Heart left ventricle (tissue), 16 donors: ENCODE results near the gene CNBD2. TPM values are rescaled to one million over a fixed set of nuclear protein-coding genes. Genes with fewer than 3 reads are reported as not detected.
"Not testable (repeated sequence)": the region's sequence is repeated elsewhere in the genome, so short reads cannot be mapped to it uniquely, and the experiment has no call there.

ENCODE experiments used
- ATAC-seq, 4 donors: fragments of 200-7000 bp; cut with Tn5 transposase; one replicate each; pipeline ENCODE4 v1.9.1; 2020 to 2022; ENCODE audit warnings: moderate library complexity in 4 of 4, mild to moderate bottlenecking in 3 of 4, moderate number of reproducible peaks in 1 of 4
- DNase-seq, 5 donors: peaks; one replicate each; pipeline ENCODE4 v3.0.0-alpha.2; 2020
- H3K27ac ChIP-seq, 12 donors: fragments of 200-600 bp; sonication (generic) in 4 of 12; one replicate each; pipeline versions ENCODE4 v1.5.0 to v1.8.0; 2016 to 2022; ENCODE audit warnings: mild to moderate bottlenecking in 2 of 12
- H3K27me3 ChIP-seq, 9 donors: fragments of 200-600 bp; sonication (generic) in 2 of 9; one replicate each; pipeline versions ENCODE4 v1.5.1 to v1.8.0; 2016 to 2022; ENCODE audit warnings: mild to moderate bottlenecking in 3 of 9
- H3K36me3 ChIP-seq, 9 donors: fragments of 200-600 bp; sonication (generic) in 2 of 9; one replicate each; pipeline versions ENCODE4 v1.5.0 to v1.8.0; 2018 to 2022; ENCODE audit warnings: mild to moderate bottlenecking in 2 of 9
- H3K4me1 ChIP-seq, 12 donors: fragments of 200-600 bp; sonication (generic) in 4 of 12; one replicate each; pipeline versions ENCODE4 v1.5.0 to v1.8.0; 2016 to 2022; ENCODE audit warnings: mild to moderate bottlenecking in 3 of 12
- H3K4me3 ChIP-seq, 12 donors: fragments of 200-600 bp; sonication (generic) in 4 of 12; one replicate each; pipeline versions ENCODE4 v1.5.0 to v1.8.0; 2017 to 2022; ENCODE audit warnings: mild to moderate bottlenecking in 9 of 12, moderate library complexity in 4 of 12
- H3K9me3 ChIP-seq, 12 donors: fragments of 200-600 bp; sonication (generic) in 4 of 12; one replicate each; pipeline versions ENCODE4 v1.5.0 to v1.8.0; 2016 to 2022; ENCODE audit warnings: mild to moderate bottlenecking in 1 of 12
- POLR2A ChIP-seq, 2 donors: fragments of 450-650 bp; IDR thresholded peaks; one replicate each; pipeline ENCODE4 v1.6.1; 2017; ENCODE audit warnings: antibody characterized with exemption in 2 of 2, mild to moderate bottlenecking in 2 of 2, moderate library complexity in 2 of 2
- WGBS, 4 donors: extraction: QIAGEN DNeasy Blood & Tissue Kit in 2 of 4; methylation state at CpG; one replicate each; pipeline versions ENCODE4 v1.1.5 to v1.1.7; 2013 to 2018; 5-methylcytosine and 5-hydroxymethylcytosine counted together
- intact Hi-C, 10 donors: fragments of 100-400 bp; cut with DNase I; formaldehyde crosslinking; loops; one replicate each; pipeline versions ENCODE4 v1.11.1 to v1.14.2; 2022
- polyA plus RNA-seq, 2 donors: library from polyadenylated mRNA; stranded (reverse); fragments of 200-250 nt; gene quantifications; one replicate each; pipeline ENCODE4 v1.2.3, GENCODE V29; 2013
- total RNA-seq, 9 donors: library from RNA; depleted of rRNA in 2 of 9; stranded (reverse); fragments of >200 nt in 2 of 9; fragmentation: NEBNext Ultra II Directional in 3 of 9; extraction: Animal tissue kit (Norgen Biotek cat#: 25700) in 3 of 9; gene quantifications; one replicate each; pipeline versions ENCODE4 v1.1.0 to v1.2.4, GENCODE V29; 2016 to 2023
- TF ChIP-seq, protein P1 (sequence below), 12 donors: fragments of 200-600 bp; sonication (generic) in 4 of 12; IDR thresholded peaks; one replicate each; pipeline versions ENCODE4 v1.5.0 to v1.8.0; 2018 to 2022; ENCODE audit warnings: antibody characterized with exemption in 12 of 12, mild to moderate bottlenecking in 5 of 12
- donor health status: ischemic (EF 13 %, LVEDD 7.1; RV severe dilation, severe dysfunction).
- donor health status: healthy with polysubstance abuse.
- donor health status: DM: no; HTN: yes; CAD: no.
- donor health status: DM: no; HTN: no; CAD: no.
- donor health status: ischemic (EF 25% LVEDD 6.9; RV normal size, moderate dysfunction).
- donor health status: ischemic (EF 25% LVEDD 5.7; RV mildly dilated, moderate dysfunction).
- donor health status: healthy.
- donor health status: DM: yes; HTN: yes; CAD: no.
- donor health status: ischemic (EF 35%, LVEDD 5.7; RV mildly dilated, moderate dysfunction).
- donor health status: nonischemic (EF 11% LVEDD 7.7; RV severe dilation, severe dysfunction).
- donor health status: DM: yes; HTN: yes; CAD: no.
- donor health status: PGD.
- donor health status: ischemic (EF 29% LVEDD 5.4; RV normal size, mild dysfunction).
- donor health status: nonischemic (EF 23%, LVEDD 6.1; RV moderate dilation, normal function).

The CNBD2 gene
- total and polyA plus RNA-seq, 11 donors = 1.4 to 7.7 (median 3.6) TPM; not detected in 1

DNA sequence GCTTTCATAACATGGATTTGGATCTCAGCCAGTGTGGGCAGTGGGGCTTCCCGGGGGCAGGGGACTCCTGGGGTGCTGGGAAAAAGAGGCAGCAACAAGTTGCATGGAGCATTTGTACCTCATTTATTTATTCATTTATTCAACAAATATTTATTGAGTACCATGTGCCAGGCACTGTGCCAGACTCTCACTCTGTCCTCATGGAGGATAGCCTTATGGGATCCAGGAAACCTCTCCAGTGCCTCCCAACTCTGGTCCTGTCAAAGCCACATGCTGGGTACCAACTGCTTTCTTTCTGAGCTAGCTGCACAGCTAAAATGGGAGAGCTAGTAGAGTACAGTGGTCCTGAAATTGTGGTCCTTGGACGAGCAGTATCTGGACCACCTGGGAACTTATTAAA is 98.4 kb downstream of the CNBD2 start:
- Histone ChIP-seq H3K4me1 (peaks cover 0 to 19% (median 11%) of the 10 kb centered on the region in 12 donors), H3K9me3 (peaks cover 0 to 2% (median 0%) of the 10 kb centered on the region in 12 donors), H3K27me3 (no peaks in the 10 kb centered on the region), H3K36me3 (no peaks in the 10 kb centered on the region), H3K4me3 (no peak overlapping the region), H3K27ac (no peak overlapping the region)
- no peak for TF ChIP-seq POLR2A (IDR thresholded peaks at IDR 0.05)
- TF ChIP-seq, protein P1, sequence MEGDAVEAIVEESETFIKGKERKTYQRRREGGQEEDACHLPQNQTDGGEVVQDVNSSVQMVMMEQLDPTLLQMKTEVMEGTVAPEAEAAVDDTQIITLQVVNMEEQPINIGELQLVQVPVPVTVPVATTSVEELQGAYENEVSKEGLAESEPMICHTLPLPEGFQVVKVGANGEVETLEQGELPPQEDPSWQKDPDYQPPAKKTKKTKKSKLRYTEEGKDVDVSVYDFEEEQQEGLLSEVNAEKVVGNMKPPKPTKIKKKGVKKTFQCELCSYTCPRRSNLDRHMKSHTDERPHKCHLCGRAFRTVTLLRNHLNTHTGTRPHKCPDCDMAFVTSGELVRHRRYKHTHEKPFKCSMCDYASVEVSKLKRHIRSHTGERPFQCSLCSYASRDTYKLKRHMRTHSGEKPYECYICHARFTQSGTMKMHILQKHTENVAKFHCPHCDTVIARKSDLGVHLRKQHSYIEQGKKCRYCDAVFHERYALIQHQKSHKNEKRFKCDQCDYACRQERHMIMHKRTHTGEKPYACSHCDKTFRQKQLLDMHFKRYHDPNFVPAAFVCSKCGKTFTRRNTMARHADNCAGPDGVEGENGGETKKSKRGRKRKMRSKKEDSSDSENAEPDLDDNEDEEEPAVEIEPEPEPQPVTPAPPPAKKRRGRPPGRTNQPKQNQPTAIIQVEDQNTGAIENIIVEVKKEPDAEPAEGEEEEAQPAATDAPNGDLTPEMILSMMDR (IDR thresholded peaks at IDR 0.05) = no peak
- 66 to 80% (median 70%) methylated on average over 2 of the region's 2 CpGs for WGBS, 4 donors
- intact Hi-C loops = no loop called here
- DNase-seq = no peak
- ATAC-seq = no peak

DNA sequence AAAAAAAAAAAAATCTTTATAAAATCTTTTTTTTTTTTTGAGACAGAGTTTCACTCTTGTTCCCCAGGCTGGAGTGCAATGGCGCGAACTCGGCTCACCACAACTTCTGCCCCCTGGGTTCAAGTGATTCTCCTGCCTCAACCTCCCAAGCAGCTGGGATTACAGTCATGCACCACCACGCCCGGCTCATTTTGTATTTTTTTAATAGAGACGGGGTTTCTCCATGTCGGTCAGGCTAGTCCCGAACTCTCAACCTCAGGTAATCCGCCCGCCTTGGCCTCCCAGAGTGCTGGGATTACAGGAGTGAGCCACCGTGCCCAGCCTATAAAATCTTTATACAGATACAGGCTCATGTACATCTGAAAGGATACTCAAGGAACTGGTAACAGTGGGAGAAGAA is 100.1 kb downstream of the CNBD2 start:
- H3K9me3 ChIP-seq, ATAC-seq, DNase-seq, intact Hi-C loops, H3K36me3 ChIP-seq, H3K4me3 ChIP-seq, H3K27me3 ChIP-seq, H3K27ac ChIP-seq: not testable (repeated sequence)
- WGBS, 4 donors = 93 to 95% (median 94%) methylated on average over 11 of the region's 11 CpGs
- H3K4me1 ChIP-seq = peaks cover 0 to 19% (median 11%) of the 10 kb centered on the region in 12 donors

DNA sequence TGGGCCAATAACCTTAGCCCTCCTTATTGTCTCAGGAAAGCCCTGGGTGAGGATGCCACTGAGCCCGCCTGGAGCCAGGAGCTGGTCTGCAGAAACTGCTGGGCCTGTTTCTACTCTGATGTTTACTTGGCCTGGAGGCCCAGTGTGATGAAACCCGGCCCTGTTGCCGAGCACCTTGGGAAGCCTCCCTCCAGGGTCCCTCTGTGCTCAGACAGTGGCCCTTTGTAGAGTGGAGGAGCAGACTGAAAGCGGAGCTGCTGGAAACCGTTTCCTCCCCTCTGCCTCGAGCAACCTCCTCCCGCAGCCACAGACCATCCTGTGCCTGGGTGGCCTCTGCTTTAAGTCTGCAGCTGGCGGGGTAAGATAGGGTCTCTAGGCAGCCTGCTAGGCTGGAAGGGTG is 102.1 kb downstream of the CNBD2 start:
- Histone ChIP-seq H3K36me3 (no peaks in the 10 kb centered on the region), H3K27me3 (no peaks in the 10 kb centered on the region), H3K27ac (no peak overlapping the region), H3K4me3 (no peak overlapping the region), H3K9me3 (no peaks in the 10 kb centered on the region), H3K4me1 (peaks cover 0 to 4% (median 2%) of the 10 kb centered on the region in 12 donors)
- 47 to 67% (median 57%) methylated on average over 8 of the region's 8 CpGs for WGBS, 4 donors
- ATAC-seq (peak in 2 of 4 donors; percentile 26 to 48), DNase-seq (no peak)
- TF ChIP-seq, protein P1 (IDR thresholded peaks at IDR 0.05) = no peak
- TF ChIP-seq POLR2A (IDR thresholded peaks at IDR 0.05) = no peak
- intact Hi-C loops = no loop called here

DNA sequence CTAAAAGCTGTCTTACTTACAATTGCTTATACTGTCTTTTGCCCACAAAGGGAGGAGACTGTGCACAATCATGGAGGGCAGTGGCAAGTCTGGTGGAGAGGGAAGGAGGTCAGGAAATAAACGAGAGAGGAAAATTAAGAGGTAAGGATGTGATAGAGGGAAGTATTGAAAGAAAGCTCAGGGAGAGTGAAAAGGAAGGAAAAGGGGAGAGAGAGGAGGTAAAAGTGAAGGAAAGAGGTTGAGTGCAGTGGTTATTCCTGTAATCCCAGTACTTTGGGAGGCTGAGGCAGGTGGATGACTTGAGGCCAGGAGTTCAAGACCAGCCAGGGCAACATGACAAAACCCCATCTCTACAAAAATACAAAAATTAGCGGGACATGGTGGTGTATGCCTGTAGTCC is 103.5 kb downstream of the CNBD2 start:
- intact Hi-C loops = no loop called here
- TF ChIP-seq POLR2A (IDR thresholded peaks at IDR 0.05) = no peak
- TF ChIP-seq, protein P1 (IDR thresholded peaks at IDR 0.05) = no peak
- Histone ChIP-seq H3K36me3 (no peaks in the 10 kb centered on the region), H3K4me1 (peaks cover 0 to 3% (median 0%) of the 10 kb centered on the region in 12 donors), H3K27me3 (no peaks in the 10 kb centered on the region), H3K9me3 (no peaks in the 10 kb centered on the region), H3K4me3 (no peak overlapping the region), H3K27ac (no peak overlapping the region)
- no peak for DNase-seq
- 74 to 80% (median 75%) methylated on average over 2 of the region's 2 CpGs for WGBS, 4 donors
- no peak for ATAC-seq

DNA sequence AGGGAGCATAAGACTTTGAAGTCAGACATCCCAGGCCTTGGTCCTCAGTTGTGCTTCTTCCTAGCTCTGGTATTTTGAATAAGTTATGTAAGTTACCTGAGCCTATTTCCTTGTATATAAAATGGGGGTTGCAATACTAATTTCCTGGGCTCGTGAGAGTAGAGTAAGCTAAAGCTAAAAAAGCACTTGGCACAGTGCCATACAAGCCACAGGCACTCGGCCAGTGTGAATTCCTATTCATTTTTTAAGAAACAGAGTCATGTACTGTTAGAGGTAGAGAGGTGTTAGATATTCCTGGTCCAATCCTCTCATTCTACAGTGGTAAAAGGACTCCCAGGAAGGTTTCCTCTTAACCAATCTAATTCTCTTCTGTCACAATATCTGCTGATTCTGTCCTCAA is 106.6 kb downstream of the CNBD2 start:
- no peak for DNase-seq
- TF ChIP-seq, protein P1 (IDR thresholded peaks at IDR 0.05) = no peak
- TF ChIP-seq POLR2A (IDR thresholded peaks at IDR 0.05) = no peak
- Histone ChIP-seq H3K36me3 (no peaks in the 10 kb centered on the region), H3K4me1 (peaks cover 0 to 3% (median 0%) of the 10 kb centered on the region in 12 donors), H3K9me3 (no peaks in the 10 kb centered on the region), H3K27ac (no peak overlapping the region), H3K4me3 (no peak overlapping the region), H3K27me3 (peaks cover 0 to 3% (median 0%) of the 10 kb centered on the region in 9 donors)
- ATAC-seq = no peak
- 2 to 7% (median 5%) methylated on average over 2 of the region's 2 CpGs for WGBS, 4 donors
- intact Hi-C loops = no loop called here

DNA sequence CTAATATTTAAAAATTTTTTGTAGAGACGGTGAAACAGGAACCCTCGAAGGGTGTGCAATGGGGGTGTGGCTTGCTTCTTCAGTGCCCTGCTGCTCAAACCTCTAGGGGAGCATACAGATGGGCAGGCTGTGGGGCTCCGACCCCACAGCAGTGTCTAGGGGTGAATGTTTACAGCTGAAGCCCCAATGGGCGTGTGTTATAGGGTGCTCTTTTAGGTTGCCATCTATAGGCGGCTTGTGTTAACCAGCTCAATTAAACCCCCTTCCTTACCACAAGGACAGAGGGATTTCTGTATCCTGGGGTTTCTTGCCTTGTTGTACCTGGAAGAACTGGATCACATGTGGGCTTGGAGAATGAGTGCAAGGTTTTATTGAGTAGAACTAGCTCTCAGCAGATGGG is 109.4 kb downstream of the CNBD2 start:
- intact Hi-C loops, ATAC-seq, H3K36me3 ChIP-seq, H3K27me3 ChIP-seq, H3K27ac ChIP-seq, DNase-seq, H3K4me3 ChIP-seq, H3K4me1 ChIP-seq, H3K9me3 ChIP-seq: not testable (repeated sequence)
- 58 to 85% (median 74%) methylated on average over 5 of the region's 5 CpGs for WGBS, 4 donors
